Measurements from ENCODE around the gene UHRF2.

DNA sequence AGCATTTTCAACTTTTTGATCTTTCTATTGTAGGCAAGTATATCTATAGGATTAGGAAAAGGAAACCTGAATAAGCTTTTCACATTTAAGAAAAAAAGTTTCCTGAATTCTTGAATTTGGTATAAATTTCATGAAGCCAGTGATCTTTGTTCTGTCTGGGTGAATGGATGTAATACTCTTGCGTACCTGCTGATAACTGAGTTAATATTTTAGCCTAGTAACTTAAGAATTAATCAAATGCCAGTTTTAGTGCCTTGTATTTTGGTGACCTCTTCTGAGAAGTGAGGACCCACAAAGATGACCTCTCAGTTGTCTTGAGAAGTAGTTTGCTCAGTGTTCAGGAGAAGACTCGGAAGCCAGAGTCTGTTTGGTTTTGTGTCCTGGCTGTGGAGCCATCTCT, 77.9 kb downstream of the UHRF2 start:
- TF ChIP-seq, protein P1, sequence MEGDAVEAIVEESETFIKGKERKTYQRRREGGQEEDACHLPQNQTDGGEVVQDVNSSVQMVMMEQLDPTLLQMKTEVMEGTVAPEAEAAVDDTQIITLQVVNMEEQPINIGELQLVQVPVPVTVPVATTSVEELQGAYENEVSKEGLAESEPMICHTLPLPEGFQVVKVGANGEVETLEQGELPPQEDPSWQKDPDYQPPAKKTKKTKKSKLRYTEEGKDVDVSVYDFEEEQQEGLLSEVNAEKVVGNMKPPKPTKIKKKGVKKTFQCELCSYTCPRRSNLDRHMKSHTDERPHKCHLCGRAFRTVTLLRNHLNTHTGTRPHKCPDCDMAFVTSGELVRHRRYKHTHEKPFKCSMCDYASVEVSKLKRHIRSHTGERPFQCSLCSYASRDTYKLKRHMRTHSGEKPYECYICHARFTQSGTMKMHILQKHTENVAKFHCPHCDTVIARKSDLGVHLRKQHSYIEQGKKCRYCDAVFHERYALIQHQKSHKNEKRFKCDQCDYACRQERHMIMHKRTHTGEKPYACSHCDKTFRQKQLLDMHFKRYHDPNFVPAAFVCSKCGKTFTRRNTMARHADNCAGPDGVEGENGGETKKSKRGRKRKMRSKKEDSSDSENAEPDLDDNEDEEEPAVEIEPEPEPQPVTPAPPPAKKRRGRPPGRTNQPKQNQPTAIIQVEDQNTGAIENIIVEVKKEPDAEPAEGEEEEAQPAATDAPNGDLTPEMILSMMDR (IDR thresholded peaks at IDR 0.05) = no peak
- no peak for TF ChIP-seq ZFX (IDR thresholded peaks at IDR 0.05; ENCODE audit: borderline replicate concordance)
